Panc1 (cell line): ENCODE results near the gene C22orf39. TPM values are rescaled to one million over a fixed set of nuclear protein-coding genes. Genes with fewer than 3 reads are reported as not detected.

ENCODE experiments used
- ATAC-seq: fragments of 200-7000 bp; cut with Tn5 transposase; 2 replicates; pipeline ENCODE4 v1.9.1; 2020; ENCODE audit warnings: mild to moderate bottlenecking, moderate library complexity
- BruUV-seq: library from RNA; stranded (reverse); fragments of 400-500 nt; replicated peaks from 2 replicates; lab custom pipeline; 2021; lab: Mats Ljungman, UMichigan
- CTCF ChIA-PET: fragments of 300-600 bp; sonication (Branson Sonifier 250); formaldehyde crosslinking; loops from one replicate; lab custom pipeline; 2022; ENCODE audit warnings: antibody characterized with exemption; lab: Charles Lee
- POLR2A ChIA-PET: fragments of 300-600 bp; sonication (Branson Sonifier 250); formaldehyde crosslinking; loops from one replicate; lab custom pipeline; 2022; ENCODE audit warnings: antibody characterized with exemption; lab: Charles Lee
- DNase-seq: peaks from one replicate; pipeline ENCODE4 v3.0.0-alpha.2; 2010; ENCODE audit warnings: low read depth, low spot score
- H3K27ac ChIP-seq: 2 replicates; pipeline ENCODE4 v1.5.1; 2011; ENCODE audit warnings: mild to moderate bottlenecking, low read length, inconsistent platforms
- H3K27me3 ChIP-seq: fragments of 200-500 bp; sonication (Bioruptor generic); 2 replicates; pipeline ENCODE4 v1.6.0; 2014; ENCODE audit warnings: low read length, inconsistent platforms; ENCODE audit not compliant: control insufficient read depth, insufficient read depth
- H3K36me3 ChIP-seq: fragments of 200-500 bp; sonication (Bioruptor generic); 2 replicates; pipeline ENCODE4 v1.5.1; 2014; ENCODE audit warnings: inconsistent platforms, mild to moderate bottlenecking, low read length, moderate library complexity; ENCODE audit not compliant: control insufficient read depth, insufficient read depth
- H3K4me1 ChIP-seq: 2 replicates; pipeline ENCODE4 v1.5.1; 2011; ENCODE audit warnings: inconsistent platforms, mild to moderate bottlenecking, low read length, moderate library complexity; ENCODE audit not compliant: control insufficient read depth, insufficient read depth
- H3K4me3 ChIP-seq, 2 experiments: 2 replicates each; pipeline ENCODE4 v1.5.1; 2011 to 2012; ENCODE audit warnings: low read depth in 2 of 2, low read length in 2 of 2, mild to moderate bottlenecking in 2 of 2, inconsistent platforms in 1 of 2, moderate library complexity in 1 of 2
- H3K9me3 ChIP-seq: fragments of 200-500 bp; sonication (Bioruptor generic); 2 replicates; pipeline ENCODE4 v1.5.1; 2014; ENCODE audit warnings: low read depth, mild to moderate bottlenecking, inconsistent platforms, low read length, moderate library complexity; ENCODE audit not compliant: control insufficient read depth, insufficient read depth
- CTCF ChIP-seq: fragments of 450-650 bp; IDR thresholded peaks from 2 replicates; pipeline ENCODE4 v1.5.1; 2017; ENCODE audit warnings: mild to moderate bottlenecking
- POLR2AphosphoS5 ChIP-seq: IDR thresholded peaks from 2 replicates; pipeline ENCODE4 v1.6.1; 2012; ENCODE audit warnings: mild to moderate bottlenecking, low read depth, low read length, moderate library complexity
- REST ChIP-seq, 2 experiments: IDR thresholded peaks; 2 replicates each; pipeline ENCODE4 v1.6.1; 2011 to 2012; ENCODE audit warnings: low read depth in 2 of 2, control low read depth in 1 of 2, low read length in 1 of 2, mild to moderate bottlenecking in 1 of 2, moderate library complexity in 1 of 2; ENCODE audit not compliant: insufficient read depth in 1 of 2
- SIN3A ChIP-seq: IDR thresholded peaks from 2 replicates; pipeline ENCODE4 v1.6.1; 2012; ENCODE audit warnings: low read depth, mild to moderate bottlenecking, low read length, moderate library complexity, borderline replicate concordance; ENCODE audit not compliant: insufficient read depth
- TCF7L2 ChIP-seq: IDR thresholded peaks from 2 replicates; pipeline ENCODE4 v1.6.1; 2011; ENCODE audit warnings: mild to moderate bottlenecking, low read depth, low read length, inconsistent platforms
- in situ Hi-C: cut with HindIII; loops from 2 replicates; pipeline ENCODE4 v1.10.0; 2016; ENCODE audit warnings: low sequenced_read_pairs, low pct_unique_long_range_greater_than_20kb
- intact Hi-C: fragments of 100-400 bp; cut with micrococcal nuclease; formaldehyde crosslinking; loops from one replicate; pipeline ENCODE4 v1.10.0; 2022; ENCODE audit not compliant: unreplicated experiment
- total RNA-seq: library from RNA; stranded (reverse); gene quantifications from one replicate; pipeline ENCODE4 v1.2.1, GENCODE V29; 2021; ENCODE audit not compliant: unreplicated experiment

The C22orf39 gene
- total RNA-seq, 1 experiment from 2014 or later = 20.5 TPM

GRCh38 chr22:19400881-19401280, 46.6 kb downstream of the C22orf39 start:
- no TSS peak for BruUV-seq
- in situ Hi-C loops (no loop called here), intact Hi-C loops (no loop called here)
- Histone ChIP-seq H3K27ac (no peak overlapping the region), H3K36me3 (peaks cover 3% of the 10 kb centered on the region), H3K9me3 (no peaks in the 10 kb centered on the region), H3K4me1 (no peaks in the 10 kb centered on the region), H3K4me3 (no peak overlapping the region), H3K27me3 (no peaks in the 10 kb centered on the region)
- CTCF ChIA-PET = no interaction called here
- no peak for TF ChIP-seq REST (IDR thresholded peaks at IDR 0.05; ENCODE audit: insufficient read depth in 1 of 2, low read depth in 2 of 2, low read length in 1 of 2)
- ATAC-seq (no peak), DNase-seq (no peak)
- POLR2A ChIA-PET = no interaction called here

GRCh38 chr22:19398652-19399051, 48.9 kb downstream of the C22orf39 start:
- ChIA-PET POLR2A (no interaction called here), CTCF (no interaction called here)
- H3K27me3 ChIP-seq = no peaks in the 10 kb centered on the region
- ATAC-seq (no peak), DNase-seq (no peak)
- TF ChIP-seq TCF7L2 = no peak
- no peak for TF ChIP-seq SIN3A
- no peak for TF ChIP-seq CTCF
- TF ChIP-seq POLR2AphosphoS5 = no peak
- no peak for TF ChIP-seq REST (IDR thresholded peaks at IDR 0.05; ENCODE audit: insufficient read depth in 1 of 2, low read depth in 2 of 2, low read length in 1 of 2)
- H3K4me1 ChIP-seq = no peaks in the 10 kb centered on the region
- intact Hi-C loops = no loop called here
- H3K4me3 ChIP-seq = no peak overlapping the region
- no TSS peak for BruUV-seq
- H3K36me3 ChIP-seq = peaks cover 3% of the 10 kb centered on the region
- no peak overlapping the region for H3K27ac ChIP-seq
- H3K9me3 ChIP-seq = no peaks in the 10 kb centered on the region
- in situ Hi-C loops = no loop called here
